ENCODE data around the gene PIR. TPM values are rescaled to one million over a fixed set of nuclear protein-coding genes. Genes with fewer than 3 reads are reported as not detected.

The PIR gene
- total RNA-seq, 1 donor from 2014 or later = 23.6 TPM

DNA sequence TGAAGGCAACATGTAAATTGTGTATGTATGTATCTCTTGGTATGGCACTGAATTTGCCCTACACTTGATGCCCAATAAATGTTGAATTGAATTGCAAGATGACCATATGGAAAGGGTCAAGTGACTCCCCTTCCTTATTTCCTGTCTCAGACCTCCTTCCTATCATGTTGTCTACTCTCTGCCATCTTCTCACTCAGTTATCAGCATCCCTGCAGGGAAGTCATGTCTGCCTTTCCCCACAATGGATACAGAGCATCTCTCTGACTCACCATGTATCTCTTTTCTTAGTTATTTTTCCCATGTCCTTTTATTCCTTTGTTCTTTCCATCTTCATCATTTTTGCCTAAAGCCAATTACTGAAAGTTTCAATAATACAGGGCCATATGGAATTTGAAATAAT, 30.0 kb upstream of the PIR start:
- no peak overlapping the region for H3K27ac Mint-ChIP-seq
- H3K27me3 Mint-ChIP-seq = peaks cover 8% of the 10 kb centered on the region
- no peak for DNase-seq (ENCODE audit: extremely low spot score, unreplicated experiment)
- H3K9me3 Mint-ChIP-seq = no peaks in the 10 kb centered on the region
- TF ChIP-seq, protein P1, sequence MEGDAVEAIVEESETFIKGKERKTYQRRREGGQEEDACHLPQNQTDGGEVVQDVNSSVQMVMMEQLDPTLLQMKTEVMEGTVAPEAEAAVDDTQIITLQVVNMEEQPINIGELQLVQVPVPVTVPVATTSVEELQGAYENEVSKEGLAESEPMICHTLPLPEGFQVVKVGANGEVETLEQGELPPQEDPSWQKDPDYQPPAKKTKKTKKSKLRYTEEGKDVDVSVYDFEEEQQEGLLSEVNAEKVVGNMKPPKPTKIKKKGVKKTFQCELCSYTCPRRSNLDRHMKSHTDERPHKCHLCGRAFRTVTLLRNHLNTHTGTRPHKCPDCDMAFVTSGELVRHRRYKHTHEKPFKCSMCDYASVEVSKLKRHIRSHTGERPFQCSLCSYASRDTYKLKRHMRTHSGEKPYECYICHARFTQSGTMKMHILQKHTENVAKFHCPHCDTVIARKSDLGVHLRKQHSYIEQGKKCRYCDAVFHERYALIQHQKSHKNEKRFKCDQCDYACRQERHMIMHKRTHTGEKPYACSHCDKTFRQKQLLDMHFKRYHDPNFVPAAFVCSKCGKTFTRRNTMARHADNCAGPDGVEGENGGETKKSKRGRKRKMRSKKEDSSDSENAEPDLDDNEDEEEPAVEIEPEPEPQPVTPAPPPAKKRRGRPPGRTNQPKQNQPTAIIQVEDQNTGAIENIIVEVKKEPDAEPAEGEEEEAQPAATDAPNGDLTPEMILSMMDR (conservative IDR thresholded peaks at IDR 0.05) = no peak
- no peaks in the 10 kb centered on the region for H3K36me3 Mint-ChIP-seq
- no peak overlapping the region for H3K4me3 Mint-ChIP-seq
- peaks cover 16% of the 10 kb centered on the region for H3K4me1 Mint-ChIP-seq (ENCODE audit: unreplicated experiment)

DNA sequence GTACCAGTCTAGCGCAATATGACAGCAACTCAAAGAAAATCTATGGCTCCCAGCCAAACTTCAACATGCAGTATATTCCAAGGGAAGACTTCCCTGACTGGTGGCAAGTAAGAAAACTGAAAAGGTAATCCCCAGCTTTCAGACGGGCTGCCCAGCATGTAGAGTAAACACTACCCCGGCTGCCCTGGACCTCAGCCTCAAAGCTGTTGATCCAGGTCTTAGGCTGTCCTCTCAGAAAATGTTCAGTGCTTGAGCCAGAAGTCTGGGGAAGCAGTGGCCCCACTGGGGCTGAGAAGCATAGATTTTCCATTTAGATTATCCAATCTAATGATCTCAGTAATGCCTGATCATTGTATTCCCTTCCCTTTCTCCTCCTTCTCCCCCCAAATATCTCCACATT, 29.3 kb upstream of the PIR start:
- TF ChIP-seq, protein P1 (conservative IDR thresholded peaks at IDR 0.05) = no peak

DNA sequence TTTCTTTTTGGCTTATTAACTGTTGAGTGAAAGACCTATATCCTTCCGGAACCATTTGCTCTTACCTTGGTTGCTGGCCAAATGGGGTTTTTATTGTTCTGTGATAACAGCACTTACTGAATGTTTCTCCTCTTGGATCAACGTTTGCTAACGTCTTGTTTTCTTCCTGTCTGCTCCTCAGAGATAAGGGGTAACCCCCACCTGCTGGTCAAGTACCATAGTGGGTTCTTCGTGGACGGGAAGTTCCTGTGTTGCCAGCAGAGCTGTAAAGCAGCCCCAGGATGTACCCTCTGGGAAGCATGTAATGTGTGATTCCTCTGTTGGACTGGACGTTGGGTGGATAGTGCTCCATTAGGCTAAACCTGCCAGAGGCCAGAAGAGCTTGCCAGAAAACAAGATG, 22.8 kb upstream of the PIR start:
- DNase-seq (ENCODE audit: extremely low spot score, unreplicated experiment) = no peak
- Mint-ChIP-seq H3K27me3 (no peaks in the 10 kb centered on the region), H3K4me1 (ENCODE audit: unreplicated experiment) (no peaks in the 10 kb centered on the region), H3K27ac (no peak overlapping the region), H3K36me3 (no peaks in the 10 kb centered on the region), H3K4me3 (no peak overlapping the region), H3K9me3 (no peaks in the 10 kb centered on the region)
- TF ChIP-seq, protein P1 (conservative IDR thresholded peaks at IDR 0.05) = no peak

More for the DNA sequence above, 29.3 kb upstream of the PIR start:
- no peak overlapping the region for H3K4me3 Mint-ChIP-seq
- H3K36me3 Mint-ChIP-seq = no peaks in the 10 kb centered on the region
- DNase-seq (ENCODE audit: extremely low spot score, unreplicated experiment) = no peak
- no peaks in the 10 kb centered on the region for H3K9me3 Mint-ChIP-seq
- peaks cover 8% of the 10 kb centered on the region for H3K27me3 Mint-ChIP-seq
- H3K4me1 Mint-ChIP-seq (ENCODE audit: unreplicated experiment) = peaks cover 16% of the 10 kb centered on the region
- H3K27ac Mint-ChIP-seq = no peak overlapping the region

DNA sequence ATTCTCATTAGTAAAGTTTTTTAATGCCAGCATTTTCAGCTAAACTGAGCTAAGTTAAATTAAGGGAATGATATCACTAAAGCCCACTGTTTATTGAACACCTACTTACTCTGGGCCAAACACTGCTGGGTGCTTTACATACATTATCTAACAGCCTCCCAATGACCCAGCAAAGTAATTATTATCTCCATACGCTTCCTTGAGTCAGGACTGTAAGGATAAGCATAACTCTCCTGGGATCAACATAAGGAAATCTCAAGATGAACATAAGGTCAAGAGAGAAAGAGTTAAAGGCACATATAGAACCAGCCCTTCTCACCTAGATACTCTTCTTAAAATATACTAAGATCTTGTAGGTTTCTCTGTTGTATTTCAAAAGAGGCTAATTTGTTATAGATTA, 21.1 kb upstream of the PIR start:
- no peak for DNase-seq (ENCODE audit: extremely low spot score, unreplicated experiment)
- Mint-ChIP-seq H3K27ac (no peak overlapping the region), H3K9me3 (no peaks in the 10 kb centered on the region), H3K27me3 (no peaks in the 10 kb centered on the region), H3K4me3 (no peak overlapping the region), H3K4me1 (ENCODE audit: unreplicated experiment) (no peaks in the 10 kb centered on the region), H3K36me3 (no peaks in the 10 kb centered on the region)
- TF ChIP-seq, protein P1 (conservative IDR thresholded peaks at IDR 0.05) = no peak

DNA sequence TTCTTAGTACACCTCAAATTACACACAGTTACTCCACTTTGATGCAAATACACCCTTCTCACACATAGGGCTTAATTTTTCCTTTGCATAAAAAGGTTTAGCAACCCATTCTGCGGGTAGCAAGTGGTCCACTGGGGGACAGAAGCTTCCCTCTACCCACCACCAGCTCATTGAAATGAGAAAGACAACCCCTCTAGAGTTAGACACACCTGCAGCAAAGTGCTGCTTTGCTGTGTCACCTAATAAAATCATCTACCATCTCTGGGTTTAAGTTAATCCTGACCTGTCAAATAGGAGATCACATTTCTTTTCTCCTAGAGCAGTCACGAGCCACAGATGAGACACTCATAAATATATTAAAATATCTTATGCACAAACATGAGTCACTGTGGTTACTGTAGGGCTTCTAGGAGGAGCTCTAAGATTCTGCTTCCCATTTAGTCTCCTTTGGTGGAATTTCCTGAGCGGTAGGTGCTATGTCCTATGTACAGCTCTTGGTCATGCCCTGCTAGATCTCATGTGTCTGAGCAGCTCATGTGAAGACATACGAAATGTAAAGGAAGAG, 19.4 kb upstream of the PIR start:
- H3K36me3 Mint-ChIP-seq = no peaks in the 10 kb centered on the region

More for the DNA sequence above, 19.4 kb upstream of the PIR start:
- Mint-ChIP-seq H3K4me3 (no peak overlapping the region), H3K27me3 (no peaks in the 10 kb centered on the region), H3K4me1 (ENCODE audit: unreplicated experiment) (no peaks in the 10 kb centered on the region), H3K27ac (no peak overlapping the region), H3K9me3 (no peaks in the 10 kb centered on the region)
- TF ChIP-seq, protein P1 (conservative IDR thresholded peaks at IDR 0.05) = no peak
- no peak for DNase-seq (ENCODE audit: extremely low spot score, unreplicated experiment)
